NCI-H2227 (cell line): ENCODE results near the gene POLDIP3.
"Not testable (repeated sequence)": the region's sequence is repeated elsewhere in the genome, so short reads cannot be mapped to it uniquely, and the experiment has no call there.

Experiments
- DNase-seq: peaks from one replicate; lab custom pipeline; 2025; ENCODE audit not compliant: unreplicated experiment; lab: John Stamatoyannopoulos, UW

POLDIP3 gene

GRCh38 chr22:42561856-42562255, 52.8 kb downstream of the POLDIP3 start:
- no peak for DNase-seq

GRCh38 chr22:42560781-42561180, 53.9 kb downstream of the POLDIP3 start:
- peak; percentile 6 for DNase-seq

- DNase-seq = no peak
These were observed 54.3 kb downstream of the POLDIP3 start for GRCh38 chr22:42560381-42560780.

GRCh38 chr22:42553475-42554361, 61.0 kb downstream of the POLDIP3 start, which contains the start of gene SERHL2:
Gene SERHL2, plus strand, starts transcription at chr22:42553956. Its CDS starts 65 bp downstream, at chr22:42554021.
- DNase-seq = peak; percentile 92

- not testable (repeated sequence) for DNase-seq
These were observed 62.4 kb downstream of the POLDIP3 start for GRCh38 chr22:42552294-42552647.

- DNase-seq = no peak
These were observed 65.2 kb downstream of the POLDIP3 start for GRCh38 chr22:42549331-42550060.

- no peak for DNase-seq
These were observed 65.9 kb downstream of the POLDIP3 start for GRCh38 chr22:42548597-42549330.

GRCh38 chr22:42548126-42548525, 66.6 kb downstream of the POLDIP3 start:
- DNase-seq = not testable (repeated sequence)

- DNase-seq = no peak
These were observed 67.1 kb downstream of the POLDIP3 start for GRCh38 chr22:42547562-42547961.

- DNase-seq = no peak
These were observed 70.0 kb downstream of the POLDIP3 start for GRCh38 chr22:42544686-42545085.

GRCh38 chr22:42539236-42539771, 75.4 kb downstream of the POLDIP3 start:
- DNase-seq = not testable (repeated sequence)

GRCh38 chr22:42537199-42537831, 77.4 kb downstream of the POLDIP3 start:
- DNase-seq = not testable (repeated sequence)

- DNase-seq = not testable (repeated sequence)
These were observed 78.0 kb downstream of the POLDIP3 start for GRCh38 chr22:42536634-42537033.

- no peak for DNase-seq
These were observed 78.5 kb downstream of the POLDIP3 start for GRCh38 chr22:42536166-42536565.

GRCh38 chr22:42535082-42535731, 79.5 kb downstream of the POLDIP3 start:
- DNase-seq = peak; percentile 60
